Uterine smooth muscle cell (primary cell): Measurements from ENCODE around the gene KCTD14. TPM values are rescaled to one million over a fixed set of nuclear protein-coding genes. Genes with fewer than 3 reads are reported as not detected.

ENCODE experiments used
- total RNA-seq: library from RNA; depleted of rRNA; stranded (reverse); fragments of >200 nt; gene quantifications from 2 replicates; pipeline ENCODE4 v1.2.3, GENCODE V29; 2014

Gene KCTD14, protein sequence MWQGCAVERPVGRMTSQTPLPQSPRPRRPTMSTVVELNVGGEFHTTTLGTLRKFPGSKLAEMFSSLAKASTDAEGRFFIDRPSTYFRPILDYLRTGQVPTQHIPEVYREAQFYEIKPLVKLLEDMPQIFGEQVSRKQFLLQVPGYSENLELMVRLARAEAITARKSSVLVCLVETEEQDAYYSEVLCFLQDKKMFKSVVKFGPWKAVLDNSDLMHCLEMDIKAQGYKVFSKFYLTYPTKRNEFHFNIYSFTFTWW
- total RNA-seq = 0.62 and 1.00 TPM in 2 replicates

DNA sequence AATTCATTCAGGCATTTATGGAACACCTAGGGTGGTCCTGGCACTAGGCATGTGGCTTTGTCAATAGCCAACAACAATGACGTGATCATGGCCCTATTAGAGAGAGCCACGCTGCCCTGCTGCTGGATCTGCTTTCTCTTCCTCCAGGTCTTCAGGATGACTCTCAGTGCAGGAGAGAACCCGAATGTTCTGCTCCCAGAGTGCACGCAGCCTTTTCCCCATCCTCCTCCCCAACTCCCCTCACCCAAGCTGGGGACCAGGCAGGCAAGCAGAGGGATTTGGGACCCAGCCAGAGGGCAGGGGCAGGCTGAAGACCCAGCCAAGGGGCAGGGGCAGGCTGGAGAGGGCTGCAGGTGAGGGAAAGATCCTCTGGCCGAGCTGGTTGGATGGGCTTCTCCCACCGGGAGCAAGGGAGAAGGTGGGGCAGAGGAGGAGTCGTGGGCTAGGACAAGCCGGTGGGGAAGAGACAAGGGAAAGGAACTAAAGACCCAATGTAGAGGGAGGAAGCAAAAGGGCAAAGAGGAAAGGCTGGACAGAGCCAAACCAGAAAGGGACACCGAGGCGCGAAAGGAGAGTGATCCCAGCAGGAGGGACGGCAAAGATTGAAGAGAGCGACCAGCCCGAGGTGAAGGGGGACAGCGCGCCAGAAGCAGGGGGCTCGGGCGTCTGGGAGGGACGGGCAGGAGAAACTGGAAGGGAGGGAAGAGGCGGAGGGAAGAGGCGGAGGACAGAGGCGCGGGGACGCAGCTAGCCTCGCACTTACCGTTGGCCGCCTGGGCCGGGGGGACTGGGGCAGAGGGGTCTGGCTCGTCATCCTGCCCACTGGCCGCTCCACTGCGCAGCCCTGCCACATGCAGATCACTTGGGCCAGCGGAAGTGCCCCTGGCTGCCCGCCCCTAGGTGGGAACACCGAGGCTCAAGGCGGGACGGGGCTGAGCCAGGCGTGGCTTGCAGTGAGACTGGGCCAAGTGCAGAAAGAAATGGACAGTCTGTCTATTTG is at the start of gene KCTD14:
Gene KCTD14, minus strand, starts transcription at position 880 of the 1,000 bp plus-strand sequence. Its CDS starts 27 bp downstream, at position 853.

DNA sequence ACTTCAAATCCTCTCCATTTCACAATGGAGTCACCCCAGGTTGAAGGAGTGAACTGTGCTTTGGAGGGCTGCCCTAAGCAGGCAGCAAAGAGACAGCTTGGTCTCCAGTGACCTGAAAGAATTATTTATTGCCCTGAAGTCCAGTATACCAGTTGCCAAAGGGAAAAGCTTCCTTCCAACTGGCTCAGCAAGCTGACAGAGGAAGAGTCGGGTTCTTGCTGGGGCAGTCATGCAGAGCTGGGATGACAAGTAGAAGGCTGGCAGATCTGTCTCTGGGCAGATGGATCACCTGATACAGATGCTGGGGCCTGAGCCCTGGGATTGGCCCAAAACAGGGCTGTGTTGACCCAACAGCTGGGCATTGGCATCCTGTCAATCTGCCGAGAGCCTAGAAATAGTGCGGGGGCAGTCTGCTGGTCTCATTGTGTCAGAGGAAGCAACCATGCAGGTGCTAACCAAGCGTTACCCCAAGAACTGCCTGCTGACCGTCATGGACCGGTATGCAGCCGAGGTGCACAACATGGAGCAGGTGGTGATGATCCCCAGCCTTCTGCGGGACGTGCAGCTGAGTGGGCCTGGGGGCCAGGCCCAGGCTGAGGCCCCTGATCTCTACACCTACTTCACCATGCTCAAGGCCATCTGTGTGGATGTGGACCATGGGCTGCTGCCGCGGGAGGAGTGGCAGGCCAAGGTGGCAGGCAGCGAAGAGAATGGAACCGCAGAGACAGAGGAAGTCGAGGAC is 40.5 kb upstream of the KCTD14 start, which contains the start of gene THRSP:
Gene THRSP, plus strand, starts transcription at position 422 of the 742 bp plus-strand sequence. Its CDS starts 21 bp downstream, at position 443.

DNA sequence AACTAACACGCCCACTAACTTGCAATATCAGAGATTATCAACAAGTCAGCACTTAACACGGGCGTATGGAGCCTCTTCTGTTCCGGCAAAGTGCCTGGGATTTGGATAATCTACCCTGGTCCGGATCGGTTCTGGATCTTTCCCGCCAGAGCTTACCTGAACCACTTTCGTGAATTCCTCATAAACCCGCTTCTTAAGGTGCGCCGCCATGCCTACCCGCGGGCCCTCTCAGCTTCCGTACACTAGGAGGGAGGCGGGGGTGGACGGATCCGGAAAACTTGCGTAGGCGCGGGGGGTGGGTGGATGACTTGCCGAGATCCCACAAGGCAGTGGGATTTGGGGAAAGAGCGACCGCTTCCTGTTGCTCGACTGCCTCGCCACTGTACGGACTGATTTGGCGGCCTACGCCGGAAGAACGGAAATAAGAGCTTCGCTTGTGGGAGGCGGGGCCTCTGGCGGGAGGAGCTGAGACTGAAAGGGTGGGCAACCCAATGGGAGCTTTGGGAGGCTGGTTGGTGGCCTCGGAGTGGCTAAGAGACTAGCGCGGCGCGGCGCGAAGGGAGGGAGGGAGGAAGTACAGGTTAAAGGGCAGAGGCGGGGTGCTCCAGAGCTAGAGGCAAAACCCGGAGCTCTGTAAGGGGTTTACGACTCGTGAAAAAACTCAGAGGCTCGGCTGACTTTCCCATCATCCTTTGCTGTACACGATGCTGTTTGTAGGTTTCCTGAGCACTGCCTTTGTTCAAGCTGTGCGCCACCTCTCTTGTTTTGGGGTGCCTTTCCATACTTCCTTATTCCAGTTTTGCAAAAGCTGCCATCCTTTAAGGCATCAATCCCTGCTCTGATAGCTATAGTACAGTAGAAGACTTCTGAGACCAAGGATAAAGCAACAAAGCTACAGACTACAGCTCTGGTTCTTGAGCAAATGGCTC is 28.4 kb downstream of the KCTD14 start, which contains the start of gene INTS4:
Gene INTS4, minus strand, starts transcription at position 235 of the 929 bp plus-strand sequence. Its CDS starts 25 bp downstream, at position 210.

Other genes starting within 250 kb of the KCTD14 start
- 42.0 and 49.2 TPM in 2 replicates for gene RSF1, start 202.6 kb downstream of the KCTD14 start, total RNA-seq
- 27.9 and 28.9 TPM in 2 replicates for gene AAMDC, start 202.1 kb downstream of the KCTD14 start, total RNA-seq
- 40.6 and 42.6 TPM in 2 replicates for gene INTS4, start 28.6 kb downstream of the KCTD14 start, total RNA-seq
- gene THRSP, start 40.6 kb upstream of the KCTD14 start, total RNA-seq = not detected in 2 replicates
- gene NDUFC2, start 56.6 kb upstream of the KCTD14 start, total RNA-seq = 132 and 138 TPM in 2 replicates
- gene ALG8, start 116.3 kb upstream of the KCTD14 start, total RNA-seq = 24.6 and 44.0 TPM in 2 replicates
- gene KCTD21, start 165.3 kb upstream of the KCTD14 start, total RNA-seq = 6.4 and 7.1 TPM in 2 replicates
- 11.0 and 13.4 TPM in 2 replicates for gene USP35, start 165.6 kb upstream of the KCTD14 start, total RNA-seq